ENCODE measurements around the gene SPANXD. TPM values are rescaled to one million over a fixed set of nuclear protein-coding genes. Genes with fewer than 3 reads are reported as not detected.

SPANXD gene
- total and polyA plus RNA-seq, 2 donors (not counting 3 experiments of a cell fraction or from before 2014, with no cell fraction given), result not detected

- ChIA-PET POLR2A (no interaction called here), CTCF (no interaction called here)
- no peak overlapping the region for H3K4me3 ChIP-seq (replicated peaks in 1 of 3; ENCODE audit: insufficient read depth in 1 of 3, low read depth in 1 of 3, low read length in 3 of 3)
- no peaks in the 10 kb centered on the region for H4K20me1 ChIP-seq (replicated peaks; ENCODE audit: control insufficient read depth, extremely low read depth, insufficient read depth, low read length)
- peaks cover 4% of the 10 kb centered on the region for H3K4me1 ChIP-seq (ENCODE audit: control insufficient read depth, extremely low read depth, insufficient read depth, low read length)
- TF ChIP-seq FOS (IDR thresholded peaks at IDR 0.05; ENCODE audit: borderline replicate concordance, insufficient read depth, low read length) (no peak), POLR2A (IDR thresholded peaks at IDR 0.05; ENCODE audit: low read depth, low read length) (no peak), JUN (IDR thresholded peaks at IDR 0.05; ENCODE audit: borderline replicate concordance, insufficient read depth, insufficient read length, low read depth) (no peak), GATA2 (IDR thresholded peaks at IDR 0.05; ENCODE audit: insufficient read depth, insufficient read length, low read depth, low read length) (no peak), MYC (IDR thresholded peaks at IDR 0.05; ENCODE audit: low read depth, low read length) (no peak), POLR2AphosphoS5 (IDR thresholded peaks at IDR 0.05; ENCODE audit: insufficient read depth, low read depth, low read length) (no peak), CTCF (IDR thresholded peaks at IDR 0.05; ENCODE audit: extremely low read depth in 1 of 2, insufficient read depth in 1 of 2, low read depth in 1 of 2, low read length in 2 of 2) (no peak), MAX (IDR thresholded peaks at IDR 0.05; ENCODE audit: insufficient read depth, insufficient read length) (no peak), EZH2 (IDR thresholded peaks at IDR 0.05; ENCODE audit: borderline replicate concordance, low read depth, low read length, severe bottlenecking) (no peak)
- FAIRE-seq, result no peak
- no peaks in the 10 kb centered on the region for H3K9me3 ChIP-seq (replicated peaks; ENCODE audit: control insufficient read depth, insufficient read depth, low read length)
- H3K27me3 ChIP-seq (ENCODE audit: control insufficient read depth in 2 of 2, insufficient read depth in 2 of 2, low read length in 2 of 2), result no peaks in the 10 kb centered on the region
- dilution Hi-C loops (cut with MboI; ENCODE audit: extremely low pct_ligation_motif_present, low sequenced_read_pairs) (no loop called here), intact Hi-C loops (cut with micrococcal nuclease) (no loop called here)
- no peak overlapping the region for H3K27ac ChIP-seq (ENCODE audit: insufficient read depth, low read depth, low read length)
- H3K9ac ChIP-seq (replicated peaks; ENCODE audit: extremely low read depth, insufficient read depth, low read length), result no peak overlapping the region
- H3K4me2 ChIP-seq (ENCODE audit: insufficient read depth, low read length), result no peak overlapping the region
- H3K9me1 ChIP-seq (replicated peaks; ENCODE audit: control insufficient read depth, extremely low read depth, insufficient read depth, low read length), result no peaks in the 10 kb centered on the region
- DNase-seq (ENCODE audit: low read depth, low spot score), result no peak
- no TSS peak for BruUV-seq (replicated peaks)
- no peaks in the 10 kb centered on the region for H3K79me2 ChIP-seq (ENCODE audit: control insufficient read depth, insufficient read depth, low read length)
- no peak overlapping the region for H2AFZ ChIP-seq (ENCODE audit: low read depth, low read length)
- no peaks in the 10 kb centered on the region for H3K36me3 ChIP-seq (ENCODE audit: control insufficient read depth in 2 of 2, extremely low read depth in 1 of 2, insufficient read depth in 2 of 2, low read length in 2 of 2)
Observed at GRCh38 chrX:141732031-141732430, 33.5 kb upstream of the SPANXD start.

Data from endothelial cell of umbilical vein (primary cell).